SU-DHL-6 (cell line): Measurements from ENCODE around the gene RTP1.

Source experiments
- CTCF ChIP-seq: fragments of 200-600 bp; sonication (generic); IDR thresholded peaks from one replicate; pipeline ENCODE4 v1.5.1; 2017; ENCODE audit warnings: antibody characterized with exemption, mild to moderate bottlenecking, low read length, moderate library complexity; ENCODE audit not compliant: insufficient read depth, poor library complexity, severe bottlenecking
- EZH2phosphoT487 ChIP-seq: fragments of 200-600 bp; sonication (generic), shearing (Covaris generic); conservative IDR thresholded peaks from 2 replicates; pipeline ENCODE4 v1.6.1; 2018; ENCODE audit warnings: mild to moderate bottlenecking, antibody characterized with exemption, low read length, moderate library complexity, mixed read lengths

GRCh38 chr3:187161556-187161955 lies 35.7 kb upstream of the RTP1 start:
- TF ChIP-seq CTCF (no peak), EZH2phosphoT487 (no peak)
